ENCODE measurements around the gene BEGAIN.

The BEGAIN gene

DNA sequence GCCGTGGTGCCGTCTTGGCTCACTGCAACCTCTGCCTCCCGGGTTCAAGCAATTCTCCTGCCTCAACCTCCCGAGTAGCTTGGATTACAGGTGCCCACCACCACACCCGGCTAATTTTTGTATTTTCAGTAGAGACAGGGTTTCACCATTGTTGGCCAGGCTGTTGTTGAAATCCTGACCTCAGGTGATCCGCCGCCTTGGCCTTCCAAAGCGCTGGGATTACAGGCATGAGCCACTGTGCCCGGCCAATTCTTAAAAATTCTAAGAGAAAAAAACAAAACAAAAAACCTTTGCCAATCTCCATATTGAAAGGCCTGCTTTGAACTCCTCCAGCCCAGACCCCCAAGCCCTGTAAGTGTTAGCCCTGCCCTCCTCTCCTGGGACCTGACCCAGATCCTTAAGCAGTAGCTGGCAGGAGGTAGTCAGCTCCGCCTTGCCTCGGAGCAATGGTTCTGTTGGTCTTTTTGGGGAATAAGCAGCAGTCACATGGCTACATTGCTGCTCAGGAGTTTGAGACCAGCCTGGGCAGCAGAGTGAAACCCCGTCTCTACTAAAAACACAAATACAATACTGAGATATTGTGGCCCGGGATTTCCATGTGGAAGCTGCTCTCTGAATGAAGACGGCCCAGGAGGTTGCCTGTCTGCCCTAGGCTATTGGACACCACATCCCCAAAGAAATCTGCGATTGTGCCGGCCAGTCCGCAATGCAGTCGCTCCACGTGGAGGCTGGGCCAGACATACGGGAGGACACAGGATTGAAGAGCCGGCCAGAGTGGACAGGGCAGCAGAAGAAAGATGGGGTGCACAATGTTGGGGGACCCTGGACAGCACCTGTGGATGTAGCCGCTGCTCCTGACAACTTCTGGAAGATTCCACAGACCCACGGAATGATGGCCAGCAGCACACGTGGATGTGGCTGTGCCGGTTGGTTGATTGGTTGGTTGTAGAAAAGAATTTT lies 28.8 kb upstream of the BEGAIN start:
- no peak for DNase-seq

DNA sequence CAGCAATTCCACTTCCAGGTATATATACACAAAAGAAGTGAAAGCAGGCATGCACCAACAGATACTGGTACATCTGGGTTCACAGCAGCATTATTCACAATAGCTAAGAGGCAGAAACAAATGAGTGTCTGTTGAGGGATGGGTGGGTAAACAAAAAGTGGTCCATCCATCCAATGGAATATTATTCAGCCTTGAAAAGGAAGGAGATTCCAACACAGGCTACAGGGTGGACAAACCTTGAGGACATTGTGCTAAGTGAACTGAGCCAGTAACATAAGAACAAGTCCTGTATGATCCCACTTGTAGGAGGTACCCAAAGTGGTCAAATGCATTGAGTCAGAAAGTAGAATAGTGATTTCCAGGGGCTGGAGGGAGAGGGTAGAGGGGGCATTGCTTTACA lies 27.6 kb upstream of the BEGAIN start:
- DNase-seq = no peak

DNA sequence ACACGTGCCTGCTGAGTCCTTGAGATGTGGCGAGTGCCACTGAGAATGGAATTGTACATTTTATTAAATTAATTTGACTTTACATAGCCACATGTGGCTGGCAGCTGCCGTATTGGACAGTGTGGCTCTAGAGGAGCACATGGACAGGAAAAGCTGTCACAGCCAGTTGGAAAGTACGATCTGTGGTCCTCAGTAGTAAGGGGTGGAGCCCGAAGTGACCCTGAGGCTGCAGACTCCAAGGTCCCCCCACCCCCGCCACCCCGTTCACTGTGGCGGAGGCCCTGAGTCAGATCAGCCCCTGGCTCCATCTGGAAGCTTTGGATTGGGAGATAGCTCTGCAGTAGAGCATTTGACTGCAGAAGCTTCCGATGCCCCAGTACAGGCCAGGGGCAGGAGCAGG lies 25.8 kb upstream of the BEGAIN start:
- no peak for DNase-seq

DNA sequence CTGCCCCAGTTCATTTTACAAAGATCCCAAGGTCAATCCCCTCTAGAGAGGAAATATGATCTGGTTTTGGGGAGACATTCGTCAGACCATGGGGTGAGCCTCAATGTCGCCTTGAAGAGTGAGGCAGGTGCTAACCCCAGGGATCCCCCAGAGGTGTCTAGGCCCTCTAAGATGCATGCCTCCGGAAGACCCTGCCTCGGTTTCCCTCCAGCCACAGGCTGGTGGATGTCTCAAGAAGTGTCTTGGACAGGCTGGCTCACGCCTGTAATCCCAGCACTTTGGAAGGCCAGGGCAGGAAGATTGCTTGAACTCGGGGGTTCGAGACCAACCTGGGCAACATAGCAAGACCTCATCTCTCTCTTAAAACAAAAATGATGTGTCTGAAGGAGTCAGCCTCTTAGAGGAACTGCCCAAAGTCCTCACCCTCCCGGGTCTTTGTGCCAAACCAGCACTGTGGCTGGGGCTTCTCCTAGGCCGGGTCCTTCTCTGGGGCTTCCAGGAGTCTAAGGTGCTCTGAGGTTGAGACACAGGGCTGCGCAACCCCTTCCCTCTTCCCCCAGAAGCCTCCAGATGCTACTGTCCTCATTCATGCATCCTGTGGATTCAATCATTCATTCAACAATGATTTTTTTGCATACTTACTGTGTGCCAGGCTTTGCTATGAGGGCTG lies 24.7 kb upstream of the BEGAIN start:
- no peak for DNase-seq

DNA sequence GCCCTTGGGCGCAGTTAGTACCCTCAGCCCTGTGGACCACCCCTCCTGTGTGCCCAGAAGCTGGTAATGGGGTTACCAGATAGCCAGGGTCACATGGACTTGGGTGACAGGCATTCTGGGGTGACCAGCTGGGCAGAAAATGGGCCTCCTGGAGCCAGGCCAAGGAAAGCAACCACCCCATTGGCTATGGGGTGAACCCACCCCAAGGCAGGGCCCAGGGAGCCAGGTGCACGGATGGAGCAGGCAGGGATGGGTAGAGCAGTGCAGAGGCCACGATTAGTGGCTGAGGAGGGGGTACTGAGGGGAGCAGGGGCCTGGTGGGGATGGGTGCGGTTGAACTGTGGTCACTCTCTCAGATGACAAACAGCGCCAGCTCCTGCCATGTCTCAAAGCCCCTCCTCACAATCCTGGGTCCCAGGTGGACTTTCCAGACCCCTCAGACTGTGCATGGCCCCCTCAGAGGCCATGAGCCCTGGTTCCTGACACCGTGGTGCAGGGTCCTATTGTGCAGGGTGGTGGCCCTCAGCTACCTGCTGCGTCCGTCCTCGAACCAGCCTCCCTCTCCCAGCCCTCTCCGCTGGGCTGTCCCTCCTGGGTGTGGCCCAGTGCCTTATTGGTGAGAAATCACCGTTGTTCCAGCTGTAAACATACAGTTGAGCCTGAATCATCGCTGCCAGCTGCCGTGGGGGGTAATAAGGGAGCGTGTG lies 23.4 kb upstream of the BEGAIN start:
- DNase-seq = no peak

DNA sequence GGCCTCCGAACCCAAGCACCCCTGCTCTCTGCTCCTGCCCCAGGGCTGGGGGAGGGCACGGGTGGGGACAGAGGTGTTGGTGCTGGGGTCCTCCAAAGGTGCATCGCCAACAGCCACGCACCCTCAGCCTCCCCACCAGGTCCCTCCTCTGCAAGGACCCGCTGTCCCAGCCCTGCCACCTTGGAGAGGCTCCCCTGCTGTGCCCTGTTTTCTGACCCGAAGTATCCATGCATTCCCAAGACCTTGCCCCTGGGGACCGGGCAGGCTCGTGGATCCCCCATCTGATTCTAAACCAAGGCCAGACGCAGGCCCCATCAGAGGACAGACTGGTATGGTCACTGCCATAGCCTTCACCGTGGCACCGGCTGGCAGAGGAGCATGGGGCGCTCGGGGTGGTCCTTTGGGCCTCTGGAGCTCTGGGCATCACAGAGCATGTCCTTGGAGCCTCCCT lies 22.7 kb upstream of the BEGAIN start:
- no peak for DNase-seq

DNA sequence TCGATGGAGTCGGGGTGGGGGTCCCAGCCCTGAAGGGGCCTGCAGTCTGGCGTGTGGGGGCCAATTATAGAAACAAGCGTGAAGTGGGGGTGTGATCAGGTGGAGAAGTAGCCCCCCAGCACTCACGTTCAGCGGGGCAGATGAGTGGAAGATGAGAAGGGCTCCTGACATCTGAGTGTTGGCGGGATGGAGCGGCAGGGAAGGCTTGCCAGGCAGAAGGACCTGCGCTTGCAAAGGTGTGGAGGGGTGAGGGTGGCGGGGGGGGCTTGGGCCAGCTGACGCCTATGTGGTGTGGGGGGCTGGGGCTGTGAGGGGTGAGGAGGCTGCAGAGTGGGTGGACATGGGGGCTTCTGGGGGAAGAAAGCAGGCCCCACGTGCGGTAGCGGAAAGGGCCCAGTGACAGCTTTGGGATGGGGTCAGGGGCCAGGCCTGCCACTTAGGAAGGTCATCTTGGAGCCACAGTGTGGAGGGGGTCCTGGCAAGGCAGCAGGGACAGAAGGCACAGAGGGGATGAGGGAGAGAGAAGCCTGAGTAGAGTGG lies 22.2 kb upstream of the BEGAIN start:
- no peak for DNase-seq

DNA sequence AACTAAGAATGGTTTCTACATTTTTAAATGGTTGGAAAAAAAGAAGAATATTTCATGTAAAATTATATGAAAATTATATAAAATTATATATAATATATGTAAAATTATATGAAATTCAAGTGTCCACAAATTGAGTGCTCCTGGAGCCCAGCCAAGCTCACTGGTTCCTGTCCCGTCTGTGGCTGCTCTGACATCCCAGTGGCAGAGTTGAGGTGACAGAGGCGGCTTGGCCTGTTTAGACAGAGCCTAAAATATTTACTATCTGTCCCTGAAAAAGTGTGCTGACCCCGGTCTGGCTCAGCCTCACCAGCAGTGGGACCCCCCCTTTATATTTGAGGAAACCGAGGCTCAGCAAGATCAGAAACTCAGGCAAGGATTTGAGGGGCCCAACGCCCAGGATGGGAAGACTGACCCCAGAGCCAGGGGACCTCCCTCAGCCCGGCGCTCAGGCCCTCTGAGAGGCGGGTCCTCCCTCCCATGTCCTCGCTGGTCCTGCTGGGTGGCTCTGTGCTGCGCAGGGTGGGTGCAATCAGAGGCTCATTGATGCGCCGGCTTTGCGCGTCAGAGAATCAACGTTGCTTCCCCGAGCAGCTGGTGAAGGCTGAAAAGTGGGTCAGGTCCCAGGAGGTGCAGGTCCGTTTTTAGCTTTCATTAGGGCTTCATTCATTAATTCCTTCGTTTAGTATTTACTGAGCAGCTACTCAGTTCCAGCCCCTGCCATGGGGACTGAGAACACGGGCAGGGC lies 21.5 kb upstream of the BEGAIN start:
- DNase-seq = no peak

DNA sequence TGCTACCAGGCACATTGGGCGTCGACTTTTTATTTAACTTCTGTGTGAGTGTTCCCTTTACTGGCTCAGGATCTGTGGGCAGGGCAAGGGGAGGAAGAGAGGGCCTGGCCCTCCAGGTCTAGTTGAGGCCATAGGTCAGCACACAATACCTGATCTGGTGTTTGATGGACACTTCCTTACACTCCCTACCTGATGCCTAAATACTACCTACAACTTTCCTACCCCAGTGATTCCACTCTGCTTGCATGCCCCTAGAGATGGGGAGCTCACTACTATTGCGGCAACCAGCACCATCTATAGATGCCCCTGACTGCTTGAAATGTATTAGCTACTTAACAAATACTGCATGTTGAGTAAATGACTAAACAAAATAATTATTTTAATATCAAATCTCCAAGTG lies 20.8 kb upstream of the BEGAIN start:
- no peak for DNase-seq

DNA sequence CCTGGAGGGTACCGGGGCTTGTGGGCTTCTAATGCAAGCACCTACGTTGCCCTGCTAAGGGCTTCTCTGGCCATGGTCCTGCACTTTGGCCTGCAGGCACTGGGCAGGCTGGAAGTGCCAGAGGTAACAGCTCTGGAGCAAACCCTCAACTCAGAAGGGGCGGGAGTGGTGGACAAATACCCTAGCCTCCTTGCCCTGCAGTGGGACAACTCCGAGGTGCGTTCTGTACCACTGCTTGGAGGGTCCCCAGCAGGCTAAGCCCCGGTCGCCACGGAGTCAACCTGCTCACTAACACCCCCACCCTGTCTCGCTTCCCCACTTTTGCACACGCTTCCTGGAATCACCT lies 20.4 kb upstream of the BEGAIN start:
- no peak for DNase-seq

DNA sequence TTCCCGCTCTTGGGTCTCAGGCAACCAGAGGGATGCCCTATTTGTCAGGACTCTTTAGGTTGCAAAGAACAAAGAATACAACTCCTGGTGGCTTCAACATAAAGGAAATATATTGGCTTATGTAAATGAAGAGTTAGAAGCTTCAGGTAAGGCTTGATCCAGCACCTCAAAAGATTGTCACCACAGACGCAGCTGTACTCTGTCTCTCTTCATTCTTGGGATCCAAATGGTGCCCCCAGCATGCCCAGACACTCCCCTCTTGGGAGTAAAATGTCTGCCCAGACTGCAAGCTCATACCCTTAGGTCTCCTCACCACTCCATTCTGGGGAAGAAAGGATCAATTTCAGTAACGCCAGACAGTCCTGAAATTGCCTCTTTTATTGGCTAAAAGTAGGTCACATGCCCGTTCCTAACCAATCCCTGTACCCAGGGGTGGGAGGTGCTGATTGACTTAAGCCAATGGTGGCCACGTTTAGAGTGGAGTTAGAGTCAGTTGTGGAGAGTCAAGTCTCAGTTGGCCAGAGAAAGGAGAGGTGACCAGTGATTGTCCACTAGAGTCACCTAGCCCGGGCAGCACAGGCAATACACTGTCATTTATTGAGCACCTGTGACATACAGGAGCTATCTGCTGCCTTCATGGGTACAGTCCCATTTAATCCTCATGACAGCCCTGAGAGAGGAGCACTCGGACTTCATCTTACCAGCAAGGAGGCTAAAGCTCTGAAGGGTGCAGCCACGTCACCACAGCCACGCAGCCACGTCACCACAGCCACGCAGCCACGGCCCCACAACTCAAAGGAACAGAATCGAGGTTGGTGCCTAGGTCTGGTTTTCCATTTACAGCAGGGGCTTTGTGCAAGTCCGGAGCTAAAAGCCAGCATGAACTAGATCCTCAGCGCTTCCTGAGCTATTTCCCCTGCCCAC lies 19.7 kb upstream of the BEGAIN start:
- no peak for DNase-seq

DNA sequence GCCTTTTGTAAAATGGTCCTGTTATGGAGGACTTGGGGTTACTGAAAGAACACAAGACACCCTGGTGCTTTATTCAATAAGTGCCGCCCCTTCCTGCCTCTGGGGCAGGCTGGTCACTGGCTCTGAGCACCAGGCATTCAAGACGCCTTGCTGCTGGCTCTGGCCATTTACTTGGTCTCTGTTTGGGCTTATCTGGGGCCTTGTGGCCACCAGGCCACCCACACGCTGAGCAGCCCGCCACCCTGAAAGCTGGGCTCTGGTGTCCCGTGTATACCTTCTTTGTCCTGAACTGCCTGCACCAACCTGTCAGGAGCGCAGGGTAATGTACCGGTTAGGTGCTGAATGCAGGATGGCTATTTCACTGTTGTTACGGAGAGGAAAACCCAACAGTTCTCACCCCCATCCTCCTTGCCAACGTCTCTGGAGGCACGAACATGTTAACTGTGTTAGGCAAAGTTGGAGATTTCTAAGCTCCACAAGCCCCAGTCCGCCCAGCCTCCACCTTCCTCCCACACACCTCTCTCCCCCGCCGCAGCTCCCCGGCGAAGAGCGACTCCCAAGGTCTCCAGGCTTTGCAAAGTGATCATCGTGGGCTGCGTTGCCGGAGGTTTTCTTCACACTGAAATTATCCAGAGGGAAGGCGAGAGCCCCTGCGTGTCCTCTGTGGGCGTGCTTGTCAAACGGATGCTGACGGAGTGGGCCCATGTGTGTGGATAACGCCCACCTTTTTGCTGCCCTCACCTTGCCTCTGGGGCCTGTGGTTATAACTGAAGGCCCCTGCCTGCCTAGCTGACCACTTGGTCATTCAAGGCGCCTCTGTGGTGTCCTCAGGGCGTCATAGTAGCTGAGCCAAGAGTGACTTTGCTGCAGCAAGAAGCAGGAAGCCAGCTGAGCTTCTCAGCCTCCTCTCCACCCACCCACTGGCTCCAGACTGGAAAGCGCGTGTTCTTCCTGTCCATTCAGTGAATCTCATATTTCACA lies 18.8 kb upstream of the BEGAIN start:
- no peak for DNase-seq

DNA sequence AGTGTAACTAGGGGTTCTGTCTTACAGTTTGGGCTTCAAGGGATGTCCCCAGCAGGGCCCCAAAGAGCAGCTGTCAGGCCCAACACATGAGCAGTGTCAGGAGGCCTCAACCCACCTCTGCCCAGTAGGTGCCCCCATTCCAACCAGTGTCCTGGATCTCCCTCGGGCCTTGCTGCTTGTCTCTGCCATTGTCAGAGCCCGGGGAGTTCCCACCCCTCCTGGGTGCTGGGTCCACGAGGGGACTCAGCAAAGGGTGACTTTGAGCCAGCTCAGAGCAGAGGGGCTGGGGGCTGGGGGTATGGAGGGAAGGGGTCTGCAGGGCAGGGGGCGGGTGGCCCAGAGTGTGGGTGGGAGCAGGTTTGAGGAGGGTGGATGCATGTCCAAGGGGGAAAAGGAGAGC lies 18.0 kb upstream of the BEGAIN start:
- no peak for DNase-seq

DNA sequence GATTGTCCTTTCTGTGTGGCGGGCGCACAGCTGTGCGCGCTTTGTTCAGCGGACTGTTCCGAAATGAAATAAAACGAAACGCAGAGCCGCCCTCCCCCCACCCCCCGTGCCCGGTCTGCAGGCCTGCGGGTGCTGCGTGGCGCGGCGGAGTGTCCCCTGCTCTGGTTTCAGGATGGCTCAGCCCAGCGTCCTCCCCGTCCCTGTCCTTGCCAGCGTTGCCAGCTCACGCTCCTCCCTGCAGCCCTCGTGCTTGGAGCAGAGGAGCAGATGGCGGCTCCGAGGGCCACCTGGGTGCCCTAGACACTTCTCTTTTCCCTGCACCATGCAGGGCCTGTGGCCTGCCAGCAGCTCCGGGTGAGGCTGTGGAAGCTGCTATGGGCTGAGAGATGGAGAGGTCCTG lies 17.5 kb upstream of the BEGAIN start:
- no peak for DNase-seq

DNA sequence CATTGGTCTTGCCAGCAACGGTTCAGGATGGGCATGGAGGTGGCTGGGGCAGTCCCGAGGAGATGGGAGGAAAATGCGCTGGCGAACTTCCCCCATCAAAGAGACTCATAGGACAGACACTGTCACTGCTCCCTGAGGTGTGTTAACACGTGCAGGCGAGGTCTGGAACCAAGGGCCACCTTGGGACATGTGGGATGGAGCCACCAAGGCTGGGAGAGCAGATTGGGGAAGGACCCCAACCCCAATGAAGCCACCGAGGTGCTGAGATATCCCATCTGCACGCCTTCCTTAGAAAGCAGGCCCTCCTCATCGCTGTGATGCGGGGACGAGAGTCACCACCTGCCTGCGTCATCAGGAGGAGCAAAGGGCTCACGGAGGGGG lies 16.9 kb upstream of the BEGAIN start:
- DNase-seq = no peak

DNA sequence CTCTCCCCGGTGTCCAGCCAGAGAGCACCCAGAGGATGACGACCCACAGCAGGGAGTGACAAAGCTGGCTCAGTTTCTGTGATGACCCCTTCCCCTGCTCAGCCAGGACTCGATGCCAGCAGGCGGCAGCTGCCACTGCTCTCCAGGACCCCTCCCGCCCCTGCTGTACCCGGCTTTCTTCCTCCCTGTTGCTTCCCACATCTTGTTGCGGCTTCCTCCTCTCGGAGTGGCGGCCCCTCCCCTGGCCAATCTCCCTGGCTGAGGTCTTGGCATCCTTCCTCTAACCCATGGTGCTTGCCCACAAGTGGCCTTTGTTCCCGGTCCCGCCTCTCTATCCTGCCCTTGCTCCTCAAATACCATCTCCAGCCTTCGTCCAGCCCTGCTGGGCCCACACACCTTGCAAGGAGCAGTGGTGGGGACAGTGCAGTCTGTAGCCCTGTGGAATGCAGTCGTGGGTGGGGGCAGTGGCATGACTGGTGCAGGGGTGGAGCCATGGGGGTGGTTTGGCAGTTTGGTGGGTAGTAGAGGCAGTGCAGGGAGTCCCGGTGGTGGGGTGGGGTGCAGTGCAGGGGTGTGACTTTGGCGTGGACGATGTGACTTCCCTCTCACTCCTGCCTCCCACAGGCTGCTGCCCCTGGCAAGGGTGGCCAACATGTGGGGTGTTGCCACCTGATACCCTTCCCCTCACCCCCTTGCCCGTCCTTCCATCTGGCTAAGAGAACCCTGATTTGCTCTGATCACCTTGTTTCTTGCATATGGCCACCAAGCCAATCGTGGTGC lies 16.3 kb upstream of the BEGAIN start:
- DNase-seq = no peak

DNA sequence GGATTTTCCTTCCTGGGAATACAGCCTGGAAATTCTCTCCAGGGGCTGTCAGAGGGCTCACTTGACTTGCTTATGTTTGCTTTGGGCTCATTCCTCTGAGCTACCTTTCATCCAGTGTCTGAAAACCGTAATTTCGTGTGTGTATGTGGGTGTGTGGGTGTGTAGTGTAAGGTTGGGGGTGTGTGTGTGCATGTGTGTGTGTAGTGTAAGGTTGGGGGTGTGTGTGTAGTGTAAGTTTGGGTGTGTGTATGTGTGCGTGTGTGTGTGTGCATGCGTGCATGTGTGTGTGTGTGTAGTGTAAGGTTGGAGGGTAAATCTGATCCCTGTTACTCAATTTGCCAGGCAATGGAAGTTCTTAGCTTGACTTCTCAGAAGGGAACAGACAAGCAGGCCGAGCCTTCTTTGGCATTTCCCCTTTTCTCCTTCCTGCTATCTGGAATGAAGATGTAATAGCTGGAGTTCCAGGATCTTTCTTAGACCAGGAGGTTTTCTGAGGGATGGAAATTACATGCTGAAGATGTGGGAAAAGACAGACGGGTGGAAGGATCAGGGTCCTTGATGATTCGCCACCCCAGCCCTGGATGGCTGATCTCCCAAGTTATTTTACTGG lies 15.5 kb upstream of the BEGAIN start:
- no peak for DNase-seq

DNA sequence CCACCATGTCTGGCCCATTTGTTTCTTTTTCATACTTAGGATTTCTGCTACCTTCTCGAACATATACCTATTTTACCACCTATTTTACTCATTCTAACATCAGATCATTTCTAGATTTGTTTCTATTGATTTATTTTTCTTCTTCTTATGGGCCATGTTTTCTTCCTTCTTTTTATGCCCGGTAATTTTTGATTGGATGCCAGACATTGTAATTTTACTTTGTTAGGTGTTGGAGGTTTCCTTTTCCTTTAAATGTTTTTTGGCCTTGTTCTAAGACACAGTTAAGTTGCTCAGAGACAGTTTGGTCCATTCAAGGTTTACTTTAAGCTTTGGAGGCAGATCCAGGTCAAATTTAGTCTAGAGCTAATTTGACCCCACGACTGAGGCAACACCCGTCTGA lies 14.7 kb upstream of the BEGAIN start:
- no peak for DNase-seq

DNA sequence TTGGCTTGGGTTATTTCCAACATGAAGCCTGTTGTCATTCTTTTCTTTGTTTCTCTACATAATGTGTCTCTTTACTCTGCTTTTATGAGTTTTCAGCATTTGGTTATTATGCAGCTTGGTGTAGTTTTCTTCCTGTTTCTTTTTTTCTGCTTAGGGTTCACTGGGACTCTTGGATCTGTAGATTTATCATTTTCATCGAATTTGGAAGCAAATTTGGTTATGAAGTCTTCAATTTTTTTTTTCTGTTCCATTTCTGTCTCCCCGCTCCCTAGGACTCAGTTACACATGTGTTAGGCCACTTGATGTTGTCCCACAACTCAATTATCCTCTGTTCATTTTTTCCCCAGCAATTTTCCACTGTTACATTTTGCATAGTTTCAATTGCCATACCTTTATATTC lies 13.8 kb upstream of the BEGAIN start:
- no peak for DNase-seq
